Vagina (tissue), 2 donors: ENCODE results near the gene FCN2.

Experiments
- CTCF ChIP-seq, 3 experiments: fragments of 450-650 bp in 2 of 3; fragments of 200-600 bp in 1 of 3; sonication (generic) in 1 of 3; IDR thresholded peaks; one replicate each; pipeline ENCODE4 v1.5.1; 2017 to 2019; ENCODE audit warnings: antibody characterized with exemption in 3 of 3, mild to moderate bottlenecking in 2 of 3, moderate library complexity in 2 of 3
- POLR2A ChIP-seq, 2 donors: fragments of 450-650 bp; IDR thresholded peaks; one replicate each; pipeline ENCODE4 v1.6.1; 2017; ENCODE audit warnings: antibody characterized with exemption in 2 of 2, mild to moderate bottlenecking in 2 of 2, moderate library complexity in 2 of 2
- POLR2AphosphoS5 ChIP-seq, 2 donors: sonication (generic); formaldehyde crosslinking; IDR thresholded peaks; one replicate each; pipeline ENCODE4 v1.9.0; 2017; ENCODE audit warnings: antibody characterized with exemption in 2 of 2, mild to moderate bottlenecking in 2 of 2, low read depth in 1 of 2; ENCODE audit not compliant: insufficient read depth in 1 of 2

DNA sequence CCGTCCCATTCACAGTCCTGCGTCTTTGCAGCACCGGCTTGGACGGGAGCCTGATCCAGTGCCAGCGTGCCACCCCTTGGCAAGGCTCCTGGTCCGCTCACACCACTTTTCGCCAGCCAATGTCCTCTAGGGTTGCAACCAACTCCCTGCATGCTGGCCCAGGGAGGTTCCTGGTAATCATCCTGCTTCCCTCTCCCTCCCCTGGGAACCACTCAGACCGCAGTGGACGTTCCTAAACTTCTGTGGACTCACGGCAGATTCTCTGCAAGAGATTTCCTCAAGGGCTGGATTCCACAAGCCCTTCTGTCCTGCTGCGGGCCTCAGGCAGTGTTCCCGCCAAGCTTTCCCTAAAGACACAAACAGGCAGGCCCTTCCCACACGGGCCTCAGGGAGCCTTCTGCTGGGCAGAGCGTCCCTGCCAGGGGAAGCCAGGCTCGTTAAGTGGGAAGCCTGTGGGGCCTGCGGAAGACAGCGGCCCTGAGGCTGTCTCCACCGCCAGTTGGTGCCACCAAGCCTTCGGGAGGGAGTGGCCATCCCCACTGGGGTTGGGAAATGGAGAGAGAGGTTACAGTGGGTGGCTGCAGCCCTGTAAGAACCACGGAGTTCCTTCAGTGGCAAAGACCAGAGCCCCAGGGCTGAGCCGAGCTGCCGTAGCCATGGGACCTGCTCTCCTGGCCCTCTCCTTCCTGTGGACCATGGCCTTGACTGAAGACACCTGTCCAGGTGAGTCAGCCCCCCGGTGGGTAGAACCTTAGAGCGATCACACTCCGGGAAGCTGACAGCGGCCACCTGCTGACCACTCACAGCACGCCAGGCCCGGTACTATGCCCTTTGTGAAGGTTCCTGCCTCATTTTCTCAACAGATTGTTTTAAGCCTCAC lies 16.4 kb upstream of the FCN2 start:
- TF ChIP-seq POLR2A (IDR thresholded peaks at IDR 0.05) = no peak
- TF ChIP-seq POLR2AphosphoS5 (IDR thresholded peaks at IDR 0.05; ENCODE audit: insufficient read depth in 1 of 2, low read depth in 1 of 2) = no peak
- TF ChIP-seq CTCF (IDR thresholded peaks at IDR 0.05) = no peak
